Mesenteric fat pad (tissue), 1 donor: ENCODE data around the gene TMEM150B. TPM values are rescaled to one million over a fixed set of nuclear protein-coding genes. Genes with fewer than 3 reads are reported as not detected.

ENCODE experiments used
- DNase-seq: peaks from one replicate; pipeline ENCODE4 v3.0.0-alpha.2; 2020; ENCODE audit warnings: low spot score
- long read RNA-seq: library from polyadenylated mRNA; unstranded; transcript quantifications from one replicate; pipeline ENCODE4 v2.0.0, GENCODE V29; 2020
- total RNA-seq: library from RNA; stranded (reverse); fragmentation: NEBNext Ultra II Directional; extraction: Animal tissue kit (Norgen Biotek cat#: 25700); gene quantifications from one replicate; pipeline ENCODE4 v1.2.1, GENCODE V29; 2021
- donor health status: DM: yes; HTN: yes; CAD: no.

The TMEM150B gene, protein sequence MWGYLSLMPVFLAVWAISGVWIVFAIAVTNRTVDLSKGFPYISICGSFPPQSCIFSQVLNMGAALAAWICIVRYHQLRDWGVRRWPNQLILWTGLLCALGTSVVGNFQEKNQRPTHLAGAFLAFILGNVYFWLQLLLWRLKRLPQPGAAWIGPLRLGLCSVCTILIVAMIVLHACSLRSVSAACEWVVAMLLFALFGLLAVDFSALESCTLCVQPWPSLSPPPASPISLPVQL
- total RNA-seq, result 7.1 TPM
- long read RNA-seq, partial matches to known transcripts, result 1 of 1 reads
- long read RNA-seq, other reads (novel, unspliced or antisense), result 0 of 1 reads

DNA sequence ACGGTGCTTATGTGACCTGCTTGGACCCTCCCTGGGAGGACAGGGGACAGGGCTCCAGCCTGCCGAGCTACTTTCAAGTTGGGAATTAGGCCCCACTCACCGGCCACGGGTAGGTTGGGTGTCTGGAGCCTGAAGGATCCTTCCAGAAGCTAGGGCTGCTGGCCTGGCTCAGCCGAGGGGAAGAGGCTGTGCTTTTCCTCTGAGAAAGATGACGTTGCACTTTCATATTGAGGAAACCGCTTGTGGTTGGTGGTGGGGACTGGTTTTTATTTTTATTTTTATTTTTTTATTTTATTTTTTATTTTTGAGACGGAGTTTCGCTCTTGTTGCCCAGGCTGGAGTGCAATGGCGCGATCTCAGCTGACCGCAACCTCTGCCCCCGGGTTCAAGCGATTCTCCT is at the start of gene TMEM150B:
Gene TMEM150B, minus strand, starts transcription at position 170 of the 400 bp plus-strand sequence. CDS start 4,305 bp downstream, outside the sequence.
- DNase-seq, result no peak

- DNase-seq, result no peak
Observed at GRCh38 chr19:55373993-55374757, 49.0 kb upstream of the TMEM150B start.

DNA sequence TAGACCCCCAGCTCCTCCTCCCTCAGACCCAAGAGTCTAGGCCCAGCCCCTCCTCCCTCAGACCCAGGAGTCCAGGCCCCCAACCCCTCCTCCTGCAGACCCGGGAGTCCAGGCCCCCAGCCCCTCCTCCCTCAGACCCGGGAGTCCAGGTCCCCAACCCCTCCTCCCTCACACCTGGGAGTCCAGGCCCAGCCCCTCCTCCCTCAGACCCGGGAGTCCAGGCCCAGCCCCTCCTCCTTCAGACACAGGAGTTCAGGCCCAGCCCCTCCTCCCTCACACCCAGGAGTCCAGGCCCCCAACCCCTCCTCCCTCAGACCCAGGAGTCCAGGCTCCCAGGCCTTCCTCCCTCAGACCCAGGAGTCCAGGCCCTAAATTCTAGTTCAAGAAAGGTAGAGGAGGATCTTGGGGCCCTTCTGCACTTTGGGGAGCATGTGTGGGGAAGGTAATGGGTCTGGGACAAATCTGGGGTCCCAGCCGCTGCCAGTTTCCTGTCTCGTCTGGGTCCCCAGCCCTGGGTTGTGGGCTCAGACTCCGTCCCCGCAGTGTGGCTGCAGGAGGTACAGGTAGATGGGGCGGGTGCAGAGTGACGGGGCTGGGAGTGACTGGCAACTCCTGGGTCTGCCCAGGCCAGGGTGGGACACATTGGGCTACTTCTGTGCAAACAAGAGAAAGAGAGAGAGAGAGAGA is 48.3 kb upstream of the TMEM150B start:
- DNase-seq, result no peak

DNA sequence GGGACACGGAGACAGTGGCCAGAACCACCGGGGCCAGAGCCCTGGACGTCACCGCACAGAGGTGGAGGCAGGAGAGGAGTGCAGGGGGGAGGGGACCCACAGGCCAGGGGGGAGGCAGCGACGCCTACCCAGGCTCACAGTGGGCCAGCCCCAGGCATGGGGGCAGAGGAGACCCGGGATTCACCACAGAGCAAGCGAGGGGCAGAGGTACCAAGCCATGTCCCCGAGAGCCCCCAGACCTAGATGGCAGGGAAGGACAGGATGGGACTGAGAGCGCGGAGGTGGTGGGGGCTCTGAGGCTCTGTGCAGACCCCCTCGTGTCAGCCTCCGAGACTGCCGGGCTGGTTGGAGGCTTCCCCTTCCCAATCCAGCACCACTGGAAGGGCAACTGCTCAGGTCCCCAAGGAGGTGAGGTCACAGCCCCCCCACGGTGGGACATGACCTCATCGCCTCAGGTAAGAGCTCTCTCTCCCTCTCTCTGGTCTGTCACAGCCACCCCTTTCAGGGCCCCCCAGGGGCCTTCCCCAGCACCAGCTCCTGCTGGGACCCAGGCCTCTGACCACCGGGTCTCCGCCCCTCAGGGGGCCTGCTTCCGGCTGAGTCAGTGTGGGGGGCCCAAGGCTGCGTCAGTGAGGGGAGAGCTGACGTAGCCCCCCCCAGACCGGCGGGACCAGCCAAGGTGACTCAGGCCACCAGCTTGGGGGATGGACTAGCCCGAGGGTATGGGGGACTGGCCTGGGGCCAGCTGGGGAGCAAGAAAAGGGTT is 47.4 kb upstream of the TMEM150B start:
- no peak for DNase-seq

GRCh38 chr19:55370305-55370988 is 45.3 kb upstream of the TMEM150B start, which contains the start of gene IL11:
IL11 (minus strand) TSS chr19:55370463; CDS start chr19:55370310, 153 bp downstream.
- DNase-seq, result no peak

GRCh38 chr19:55369653-55370304 is 44.6 kb upstream of the TMEM150B start:
- no peak for DNase-seq

- DNase-seq, result no peak
Observed at GRCh38 chr19:55368701-55369563, 43.8 kb upstream of the TMEM150B start.

DNA sequence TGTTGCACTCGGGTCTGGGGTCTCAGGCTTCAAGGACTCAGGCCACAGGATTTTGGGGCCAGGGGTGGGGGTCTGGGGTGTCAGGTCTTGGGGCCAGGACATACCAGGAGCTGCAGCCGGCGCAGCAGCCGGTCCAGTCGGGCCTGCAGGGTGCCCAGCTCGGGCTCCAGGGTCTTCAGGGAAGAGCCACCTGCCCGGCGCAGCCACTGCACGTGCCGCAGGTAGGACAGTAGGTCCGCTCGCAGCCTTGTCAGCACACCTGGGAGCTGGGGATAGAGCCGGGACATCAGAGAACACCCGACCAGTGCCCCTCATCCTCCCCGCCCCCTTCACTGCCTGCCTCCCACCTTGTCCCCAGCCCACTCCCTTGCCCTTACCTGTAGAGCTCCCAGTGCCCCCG is 43.0 kb upstream of the TMEM150B start:
- DNase-seq, result no peak

- no peak for DNase-seq
Observed at GRCh38 chr19:55366790-55367189, 41.6 kb upstream of the TMEM150B start.

- no peak for DNase-seq
Observed at GRCh38 chr19:55365964-55366363, 40.8 kb upstream of the TMEM150B start.

DNA sequence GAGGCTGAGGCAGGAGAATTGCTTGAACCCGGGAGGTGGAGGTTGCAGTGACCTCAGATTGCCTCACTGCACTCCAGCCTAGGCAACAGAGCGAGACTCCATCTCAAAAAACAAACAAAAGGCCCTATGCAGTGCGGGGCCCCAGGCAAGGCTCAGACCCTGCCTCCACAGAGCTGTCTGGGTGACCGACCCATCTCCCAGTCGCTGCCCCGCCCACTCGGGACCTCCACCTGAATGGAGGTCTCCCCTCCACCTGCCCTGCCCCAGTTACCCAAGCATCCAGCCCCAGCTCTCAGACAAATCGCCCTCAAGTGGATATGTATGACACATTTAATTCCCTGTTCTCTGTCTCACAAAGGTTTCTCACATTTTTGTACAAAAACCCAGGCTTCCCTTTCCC is 40.1 kb upstream of the TMEM150B start:
- no peak for DNase-seq

DNA sequence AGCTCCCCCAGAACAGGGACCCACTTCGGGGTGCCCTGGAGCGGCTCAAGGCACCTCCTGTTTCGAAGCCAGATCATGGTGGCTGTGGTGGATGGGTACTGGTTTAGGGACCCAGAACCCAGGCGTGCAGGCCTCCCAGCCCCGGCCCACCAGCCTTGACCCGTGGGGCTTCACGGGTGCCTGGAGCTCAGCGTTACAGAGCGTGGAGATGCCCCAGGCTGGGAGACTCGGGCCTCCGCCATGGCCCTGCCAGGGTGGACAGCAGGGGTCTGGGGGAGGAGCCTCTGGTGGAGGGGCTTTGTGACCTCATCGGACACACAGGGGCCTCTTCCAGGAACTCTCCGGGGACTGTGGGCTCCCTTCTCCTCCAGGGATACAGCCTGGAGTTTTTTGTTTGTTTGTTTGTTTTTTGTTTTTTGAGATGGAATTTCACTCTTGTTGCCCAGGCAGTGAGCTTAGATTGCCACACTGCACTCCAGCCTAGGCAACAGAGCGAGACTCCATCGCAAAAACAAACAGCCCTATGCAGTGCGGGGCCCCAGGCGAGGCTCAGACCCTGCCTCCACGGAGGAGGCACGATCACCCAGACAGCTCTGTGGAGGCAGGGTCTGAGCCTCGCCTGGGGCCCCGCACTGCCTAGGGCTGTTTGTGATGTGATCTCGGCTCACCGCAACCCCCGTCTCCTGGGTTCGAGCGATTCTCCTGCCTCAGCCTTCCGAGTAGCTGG is 38.0 kb upstream of the TMEM150B start, which contains the start of gene GARIN5B:
Gene GARIN5B, minus strand, starts transcription at position 271 of the 727 bp plus-strand sequence. Its CDS starts 194 bp downstream, at position 77.
- no peak for DNase-seq

DNA sequence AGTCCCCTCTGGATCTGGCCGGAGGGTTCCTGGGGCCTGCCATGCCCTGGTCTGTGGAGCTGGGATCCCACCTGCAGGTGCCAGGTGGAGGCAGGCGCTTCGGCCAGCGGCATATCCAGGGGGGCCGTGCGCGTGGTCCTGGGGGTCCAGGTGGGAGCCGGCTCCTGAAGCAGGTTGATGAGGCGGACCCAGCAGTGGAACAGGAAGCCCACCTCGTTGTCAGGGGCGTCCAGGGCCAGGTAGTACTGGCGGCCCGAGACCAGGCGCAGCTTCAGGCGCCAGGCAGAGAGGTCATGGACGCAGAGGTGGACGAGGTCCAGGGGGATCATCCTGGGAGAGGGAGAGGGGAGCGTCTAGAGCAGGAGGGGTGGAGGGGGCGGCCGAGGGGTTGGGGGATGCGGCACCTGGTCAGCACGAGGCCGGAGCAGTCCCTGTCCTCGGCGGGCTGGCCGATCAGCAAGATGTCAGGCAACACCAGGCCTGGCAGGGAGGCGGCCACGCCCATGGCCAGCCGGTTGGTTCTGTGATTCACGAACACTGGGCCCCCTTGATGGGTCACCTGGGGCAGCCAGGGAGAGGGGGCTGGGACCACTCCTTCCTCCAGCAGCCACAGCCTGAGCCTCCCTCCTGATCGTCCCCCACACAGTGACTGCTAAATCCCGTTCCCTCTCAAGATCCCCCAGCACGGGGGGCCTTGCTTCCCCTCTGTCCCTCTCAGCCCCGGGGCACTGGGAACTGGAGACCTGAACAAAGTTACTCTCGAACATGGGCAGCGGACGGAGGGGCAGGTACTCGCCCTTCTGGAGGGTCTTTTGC is 37.2 kb upstream of the TMEM150B start:
- DNase-seq, result no peak

DNA sequence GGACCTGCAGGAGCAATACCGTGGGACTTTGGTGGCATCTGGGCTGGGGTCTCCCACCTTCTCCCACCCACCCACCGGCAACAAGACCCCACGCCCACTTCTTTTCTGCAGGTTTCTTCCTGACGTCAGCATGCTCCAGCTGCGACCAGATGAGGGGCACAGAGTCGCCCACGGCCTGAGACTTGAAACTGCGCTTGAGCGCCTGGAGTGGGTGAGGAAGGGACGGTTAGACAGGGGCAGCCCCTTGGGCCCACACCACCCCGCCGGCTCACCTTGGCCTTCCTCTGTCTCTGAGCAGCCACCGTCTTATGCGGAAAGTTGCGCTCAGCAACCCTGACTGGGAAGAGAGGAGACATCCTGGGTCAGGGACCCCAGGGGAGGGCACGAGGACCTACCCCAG is 35.8 kb upstream of the TMEM150B start:
- DNase-seq, result no peak

- no peak for DNase-seq
Observed at GRCh38 chr19:55358943-55359908, 34.1 kb upstream of the TMEM150B start.

DNA sequence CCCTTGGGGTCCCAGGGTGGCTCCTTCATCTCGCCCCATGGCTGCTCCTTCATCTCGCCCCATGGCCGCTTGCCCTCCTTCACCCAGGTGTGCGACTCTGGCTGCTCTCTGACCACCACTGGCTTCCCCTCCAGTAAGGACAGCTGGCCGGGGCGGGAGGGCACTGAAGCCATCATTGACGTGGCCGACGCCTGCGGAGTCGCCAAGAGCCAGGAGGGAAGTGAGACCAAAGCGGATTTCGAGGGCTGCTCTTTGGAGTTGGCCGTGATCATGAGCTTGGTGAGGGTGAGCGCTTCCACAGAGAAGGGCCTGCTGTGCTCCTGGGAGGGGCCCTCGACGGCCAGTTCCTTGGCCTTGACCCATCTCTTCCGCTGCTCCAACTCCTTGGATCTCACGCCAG is 33.4 kb upstream of the TMEM150B start:
- DNase-seq, result no peak
